ENCODE results near the gene SCEL.
A peak's percentile ranks its signal among the peaks of the same experiment; 100 is the strongest.
"Not testable (repeated sequence)": the region's sequence is repeated elsewhere in the genome, so short reads cannot be mapped to it uniquely, and the experiment has no call there.

Gene SCEL

GRCh38 chr13:77511552-77511951 is 24.0 kb upstream of the SCEL start:
- no peak for TF ChIP-seq JUND (IDR thresholded peaks at IDR 0.05; ENCODE audit: low read depth)
- no peak for DNase-seq (ENCODE audit: low read depth in 1 of 2, low spot score in 1 of 2)
- in situ Hi-C loops (cut with HindIII; ENCODE audit: low pct_unique_long_range_greater_than_20kb, low sequenced_read_pairs): no loop called here

- DNase-seq (ENCODE audit: low read depth in 1 of 2, low spot score in 1 of 2): no peak
- no peak for TF ChIP-seq JUND (IDR thresholded peaks at IDR 0.05; ENCODE audit: low read depth)
- in situ Hi-C loops (cut with HindIII; ENCODE audit: low pct_unique_long_range_greater_than_20kb, low sequenced_read_pairs): no loop called here
These were observed 21.7 kb upstream of the SCEL start for GRCh38 chr13:77513719-77514335.

GRCh38 chr13:77514336-77514726 is 21.2 kb upstream of the SCEL start:
- in situ Hi-C loops (cut with HindIII; ENCODE audit: low pct_unique_long_range_greater_than_20kb, low sequenced_read_pairs): no loop called here
- DNase-seq (ENCODE audit: low read depth in 1 of 2, low spot score in 1 of 2): no peak
- no peak for TF ChIP-seq JUND (IDR thresholded peaks at IDR 0.05; ENCODE audit: low read depth)

GRCh38 chr13:77515785-77516184 is 19.7 kb upstream of the SCEL start:
- DNase-seq (ENCODE audit: low read depth in 1 of 2, low spot score in 1 of 2): no peak
- in situ Hi-C loops (cut with HindIII; ENCODE audit: low pct_unique_long_range_greater_than_20kb, low sequenced_read_pairs): no loop called here

GRCh38 chr13:77516342-77516789 is 19.1 kb upstream of the SCEL start:
- in situ Hi-C loops (cut with HindIII; ENCODE audit: low pct_unique_long_range_greater_than_20kb, low sequenced_read_pairs): no loop called here
- no peak for DNase-seq (ENCODE audit: low read depth in 1 of 2, low spot score in 1 of 2)
- TF ChIP-seq JUND (IDR thresholded peaks at IDR 0.05; ENCODE audit: low read depth): no peak

More at GRCh38 chr13:77515785-77516184, 19.7 kb upstream of the SCEL start:
- no peak for TF ChIP-seq JUND (IDR thresholded peaks at IDR 0.05; ENCODE audit: low read depth)

GRCh38 chr13:77518266-77518665 is 17.2 kb upstream of the SCEL start:
- in situ Hi-C loops (cut with HindIII; ENCODE audit: low pct_unique_long_range_greater_than_20kb, low sequenced_read_pairs): no loop called here
- DNase-seq (ENCODE audit: low read depth in 1 of 2, low spot score in 1 of 2): no peak
- no peak for TF ChIP-seq JUND (IDR thresholded peaks at IDR 0.05; ENCODE audit: low read depth)

- in situ Hi-C loops (cut with HindIII; ENCODE audit: low pct_unique_long_range_greater_than_20kb, low sequenced_read_pairs); DNase-seq (ENCODE audit: low read depth in 1 of 2, low spot score in 1 of 2): not testable (repeated sequence)
These were observed 16.1 kb upstream of the SCEL start for GRCh38 chr13:77519396-77519795.

- no peak for DNase-seq (ENCODE audit: low read depth in 1 of 2, low spot score in 1 of 2)
- TF ChIP-seq JUND (IDR thresholded peaks at IDR 0.05; ENCODE audit: low read depth): no peak
- in situ Hi-C loops (cut with HindIII; ENCODE audit: low pct_unique_long_range_greater_than_20kb, low sequenced_read_pairs): no loop called here
These were observed 15.7 kb upstream of the SCEL start for GRCh38 chr13:77519808-77520207.

- in situ Hi-C loops (cut with HindIII; ENCODE audit: low pct_unique_long_range_greater_than_20kb, low sequenced_read_pairs): no loop called here
- no peak for TF ChIP-seq JUND (IDR thresholded peaks at IDR 0.05; ENCODE audit: low read depth)
- DNase-seq (ENCODE audit: low read depth in 1 of 2, low spot score in 1 of 2): no peak
These were observed 14.3 kb upstream of the SCEL start for GRCh38 chr13:77521194-77521593.

GRCh38 chr13:77521595-77522367 is 13.7 kb upstream of the SCEL start:
- in situ Hi-C loops (cut with HindIII; ENCODE audit: low pct_unique_long_range_greater_than_20kb, low sequenced_read_pairs): no loop called here
- peak; percentile 4 to 65 for DNase-seq (ENCODE audit: low read depth in 1 of 2, low spot score in 1 of 2)
- TF ChIP-seq JUND (IDR thresholded peaks at IDR 0.05; ENCODE audit: low read depth): no peak

- peak in 1 of 2 experiments; percentile 52 for DNase-seq (ENCODE audit: low read depth in 1 of 2, low spot score in 1 of 2)
- no peak for TF ChIP-seq JUND (IDR thresholded peaks at IDR 0.05; ENCODE audit: low read depth)
- in situ Hi-C loops (cut with HindIII; ENCODE audit: low pct_unique_long_range_greater_than_20kb, low sequenced_read_pairs): no loop called here
These were observed 13.1 kb upstream of the SCEL start for GRCh38 chr13:77522444-77522843.

- TF ChIP-seq JUND (IDR thresholded peaks at IDR 0.05; ENCODE audit: low read depth): no peak
- DNase-seq (ENCODE audit: low read depth in 1 of 2, low spot score in 1 of 2): no peak
- in situ Hi-C loops (cut with HindIII; ENCODE audit: low pct_unique_long_range_greater_than_20kb, low sequenced_read_pairs): no loop called here
These were observed 12.1 kb upstream of the SCEL start for GRCh38 chr13:77523386-77523785.

- in situ Hi-C loops (cut with HindIII; ENCODE audit: low pct_unique_long_range_greater_than_20kb, low sequenced_read_pairs): no loop called here
- no peak for TF ChIP-seq JUND (IDR thresholded peaks at IDR 0.05; ENCODE audit: low read depth)
- no peak for DNase-seq (ENCODE audit: low read depth in 1 of 2, low spot score in 1 of 2)
These were observed 11.4 kb upstream of the SCEL start for GRCh38 chr13:77523834-77524728.
